ENCODE measurements around the gene PRR32.
A peak's percentile ranks its signal among the peaks of the same experiment; 100 is the strongest.

The PRR32 gene, protein sequence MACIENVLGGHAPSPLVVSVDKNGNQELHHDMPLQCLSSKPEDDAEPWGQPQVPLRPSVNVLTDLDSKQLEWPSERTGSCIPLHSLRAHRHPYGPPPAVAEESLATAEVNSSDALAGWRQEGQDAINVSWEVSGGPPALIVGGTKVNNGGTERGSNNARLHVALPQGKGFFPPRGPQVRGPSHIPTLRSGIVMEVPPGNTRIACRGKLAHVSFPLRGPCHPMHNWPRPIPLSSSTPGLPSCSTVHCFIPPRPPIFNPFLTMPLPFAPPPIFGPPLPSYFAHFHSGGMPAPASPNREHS
- long read RNA-seq = 0 reads

DNA sequence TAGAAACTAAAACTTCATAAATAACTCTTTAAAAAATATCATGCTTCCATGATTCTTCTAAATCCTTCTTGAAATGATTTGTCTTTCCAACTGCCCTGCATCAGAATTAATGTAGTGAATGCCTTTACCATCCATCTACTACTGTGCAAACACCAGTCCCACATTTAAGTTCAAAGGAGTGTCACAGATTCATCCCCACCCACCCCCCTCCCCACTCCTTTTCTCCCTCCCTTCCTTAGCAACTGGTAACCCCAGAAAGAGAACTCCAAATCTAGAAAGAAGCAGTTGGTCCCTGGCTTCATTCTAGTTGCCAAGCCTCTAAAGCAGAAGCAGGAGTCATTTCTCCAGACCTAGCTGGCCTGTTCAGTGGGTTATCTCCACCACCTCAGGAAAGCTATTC lies at the start of gene PRR32:
Gene PRR32 (plus strand): TSS at position 301 of the 400 bp plus-strand sequence. CDS start 115 bp downstream, outside the sequence.
- no peak for DNase-seq (ENCODE audit: low read depth in 1 of 2, low spot score in 1 of 2)
- Histone ChIP-seq H3K27me3 (ENCODE audit: insufficient read depth, poor library complexity, severe bottlenecking) (no peaks in the 10 kb centered on the region), H3K4me3 (replicated peaks; ENCODE audit: insufficient read depth, low read length) (no peak within 1 kb of the TSS), H3K27ac (replicated peaks) (no peak within 1 kb of the TSS)
- no peak for TF ChIP-seq SPI1 (IDR thresholded peaks at IDR 0.05; ENCODE audit: borderline replicate concordance, low read depth)
- TF ChIP-seq, protein P1, sequence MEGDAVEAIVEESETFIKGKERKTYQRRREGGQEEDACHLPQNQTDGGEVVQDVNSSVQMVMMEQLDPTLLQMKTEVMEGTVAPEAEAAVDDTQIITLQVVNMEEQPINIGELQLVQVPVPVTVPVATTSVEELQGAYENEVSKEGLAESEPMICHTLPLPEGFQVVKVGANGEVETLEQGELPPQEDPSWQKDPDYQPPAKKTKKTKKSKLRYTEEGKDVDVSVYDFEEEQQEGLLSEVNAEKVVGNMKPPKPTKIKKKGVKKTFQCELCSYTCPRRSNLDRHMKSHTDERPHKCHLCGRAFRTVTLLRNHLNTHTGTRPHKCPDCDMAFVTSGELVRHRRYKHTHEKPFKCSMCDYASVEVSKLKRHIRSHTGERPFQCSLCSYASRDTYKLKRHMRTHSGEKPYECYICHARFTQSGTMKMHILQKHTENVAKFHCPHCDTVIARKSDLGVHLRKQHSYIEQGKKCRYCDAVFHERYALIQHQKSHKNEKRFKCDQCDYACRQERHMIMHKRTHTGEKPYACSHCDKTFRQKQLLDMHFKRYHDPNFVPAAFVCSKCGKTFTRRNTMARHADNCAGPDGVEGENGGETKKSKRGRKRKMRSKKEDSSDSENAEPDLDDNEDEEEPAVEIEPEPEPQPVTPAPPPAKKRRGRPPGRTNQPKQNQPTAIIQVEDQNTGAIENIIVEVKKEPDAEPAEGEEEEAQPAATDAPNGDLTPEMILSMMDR (IDR thresholded peaks at IDR 0.05; ENCODE audit: insufficient read depth, low read length) = no peak
- TF ChIP-seq POLR2AphosphoS5 (IDR thresholded peaks at IDR 0.05; ENCODE audit: low read depth) = no peak
- TF ChIP-seq, protein P2, sequence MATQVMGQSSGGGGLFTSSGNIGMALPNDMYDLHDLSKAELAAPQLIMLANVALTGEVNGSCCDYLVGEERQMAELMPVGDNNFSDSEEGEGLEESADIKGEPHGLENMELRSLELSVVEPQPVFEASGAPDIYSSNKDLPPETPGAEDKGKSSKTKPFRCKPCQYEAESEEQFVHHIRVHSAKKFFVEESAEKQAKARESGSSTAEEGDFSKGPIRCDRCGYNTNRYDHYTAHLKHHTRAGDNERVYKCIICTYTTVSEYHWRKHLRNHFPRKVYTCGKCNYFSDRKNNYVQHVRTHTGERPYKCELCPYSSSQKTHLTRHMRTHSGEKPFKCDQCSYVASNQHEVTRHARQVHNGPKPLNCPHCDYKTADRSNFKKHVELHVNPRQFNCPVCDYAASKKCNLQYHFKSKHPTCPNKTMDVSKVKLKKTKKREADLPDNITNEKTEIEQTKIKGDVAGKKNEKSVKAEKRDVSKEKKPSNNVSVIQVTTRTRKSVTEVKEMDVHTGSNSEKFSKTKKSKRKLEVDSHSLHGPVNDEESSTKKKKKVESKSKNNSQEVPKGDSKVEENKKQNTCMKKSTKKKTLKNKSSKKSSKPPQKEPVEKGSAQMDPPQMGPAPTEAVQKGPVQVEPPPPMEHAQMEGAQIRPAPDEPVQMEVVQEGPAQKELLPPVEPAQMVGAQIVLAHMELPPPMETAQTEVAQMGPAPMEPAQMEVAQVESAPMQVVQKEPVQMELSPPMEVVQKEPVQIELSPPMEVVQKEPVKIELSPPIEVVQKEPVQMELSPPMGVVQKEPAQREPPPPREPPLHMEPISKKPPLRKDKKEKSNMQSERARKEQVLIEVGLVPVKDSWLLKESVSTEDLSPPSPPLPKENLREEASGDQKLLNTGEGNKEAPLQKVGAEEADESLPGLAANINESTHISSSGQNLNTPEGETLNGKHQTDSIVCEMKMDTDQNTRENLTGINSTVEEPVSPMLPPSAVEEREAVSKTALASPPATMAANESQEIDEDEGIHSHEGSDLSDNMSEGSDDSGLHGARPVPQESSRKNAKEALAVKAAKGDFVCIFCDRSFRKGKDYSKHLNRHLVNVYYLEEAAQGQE (IDR thresholded peaks at IDR 0.05; ENCODE audit: insufficient replicate concordance, low read depth) = no peak
- TF ChIP-seq GABPA (IDR thresholded peaks at IDR 0.05; ENCODE audit: low read depth) = no peak

DNA sequence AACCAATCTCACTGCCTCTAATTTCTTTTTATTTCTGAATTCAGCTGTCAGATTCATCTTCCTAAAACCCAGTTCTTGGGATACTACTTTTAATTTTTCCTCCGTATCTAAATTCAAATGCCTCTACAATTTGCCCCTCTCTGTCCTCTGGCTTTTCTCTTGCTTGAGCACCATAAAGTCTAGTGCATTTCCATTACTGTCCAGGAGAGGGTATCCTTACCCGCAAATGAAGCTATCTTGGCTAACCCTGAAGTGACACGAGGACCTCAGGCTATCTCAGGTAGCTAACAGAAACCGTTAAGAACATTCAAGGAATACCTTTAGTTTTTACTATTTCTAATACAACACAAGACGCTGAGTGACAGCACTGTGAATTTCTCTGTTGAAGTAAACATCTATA lies 49.4 kb upstream of the PRR32 start:
- H3K27me3 ChIP-seq (ENCODE audit: insufficient read depth, poor library complexity, severe bottlenecking) = no peaks in the 10 kb centered on the region
- TF ChIP-seq, protein P2 (IDR thresholded peaks at IDR 0.05; ENCODE audit: insufficient replicate concordance, low read depth) = no peak
- TF ChIP-seq, protein P1 (IDR thresholded peaks at IDR 0.05; ENCODE audit: insufficient read depth, low read length) = peak; percentile 10
- no peak overlapping the region for H3K27ac ChIP-seq (replicated peaks)
- H3K4me3 ChIP-seq (replicated peaks; ENCODE audit: insufficient read depth, low read length) = no peak overlapping the region
- DNase-seq (ENCODE audit: low read depth in 1 of 2, low spot score in 1 of 2) = peak; percentile 4 to 17

DNA sequence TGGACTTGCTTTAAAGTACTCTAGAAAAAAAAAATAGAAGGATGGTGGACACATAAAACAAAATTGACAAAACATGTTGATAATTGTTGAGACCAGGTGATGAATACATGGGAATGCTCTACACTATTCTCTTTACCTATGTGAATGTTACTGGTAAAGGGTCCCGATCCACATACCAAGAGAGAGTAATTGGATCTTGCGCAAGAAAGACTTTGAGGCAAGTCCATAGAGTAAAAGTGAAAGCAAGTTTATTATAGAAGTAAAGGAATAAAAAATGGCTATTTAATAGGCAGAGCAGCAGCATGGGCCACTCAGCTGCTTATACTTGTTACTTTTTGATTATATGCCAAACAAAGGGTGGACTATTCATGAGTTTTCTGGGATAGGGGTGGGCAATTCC lies 34.0 kb upstream of the PRR32 start:
- TF ChIP-seq, protein P1 (IDR thresholded peaks at IDR 0.05; ENCODE audit: insufficient read depth, low read length) = no peak
- TF ChIP-seq, protein P2 (IDR thresholded peaks at IDR 0.05; ENCODE audit: insufficient replicate concordance, low read depth) = no peak
- TF ChIP-seq SPI1 (IDR thresholded peaks at IDR 0.05; ENCODE audit: borderline replicate concordance, low read depth) (no peak), GABPA (IDR thresholded peaks at IDR 0.05; ENCODE audit: low read depth) (no peak), POLR2AphosphoS5 (IDR thresholded peaks at IDR 0.05; ENCODE audit: low read depth) (no peak)
- no peak for DNase-seq (ENCODE audit: low read depth in 1 of 2, low spot score in 1 of 2)
- Histone ChIP-seq H3K27me3 (ENCODE audit: insufficient read depth, poor library complexity, severe bottlenecking) (no peaks in the 10 kb centered on the region), H3K27ac (replicated peaks) (no peak overlapping the region), H3K4me3 (replicated peaks; ENCODE audit: insufficient read depth, low read length) (no peak overlapping the region)
